WTC11 (cell line): ENCODE data around the gene CXCL17. TPM values are rescaled to one million over a fixed set of nuclear protein-coding genes. Genes with fewer than 3 reads are reported as not detected.

Experiments used
- ATAC-seq: fragments of 200-7000 bp; cut with Tn5 transposase; 2 replicates; pipeline ENCODE4 v1.10.0; 2021; ENCODE audit warnings: mild to moderate bottlenecking, moderate library complexity
- CTCF ChIA-PET: fragments of 300-600 bp; sonication (Branson Sonifier 250); formaldehyde crosslinking; loops from one replicate; lab custom pipeline; 2021; ENCODE audit warnings: antibody characterized with exemption; lab: Charles Lee
- POLR2A ChIA-PET: fragments of 350-600 bp; sonication (Branson Sonifier 250); formaldehyde crosslinking; loops from one replicate; lab custom pipeline; 2021; ENCODE audit warnings: antibody characterized with exemption; lab: Charles Lee
- DNase-seq: peaks from one replicate; pipeline ENCODE4 v3.0.0; 2021; ENCODE audit warnings: low spot score
- H3K27ac Mint-ChIP-seq: 2 replicates; pipeline ENCODE4 v1.8.0; 2021; ENCODE audit warnings: mixed read lengths
- H3K27me3 Mint-ChIP-seq: 2 replicates; pipeline ENCODE4 v1.8.0; 2021; ENCODE audit warnings: low read depth, mild to moderate bottlenecking, moderate library complexity, mixed read lengths
- H3K36me3 Mint-ChIP-seq: 2 replicates; pipeline ENCODE4 v1.8.0; 2021; ENCODE audit warnings: mixed read lengths
- H3K4me1 Mint-ChIP-seq: 2 replicates; pipeline ENCODE4 v1.8.0; 2022; ENCODE audit warnings: mixed read lengths
- H3K4me3 Mint-ChIP-seq: 2 replicates; pipeline ENCODE4 v1.8.0; 2021; ENCODE audit warnings: mild to moderate bottlenecking, moderate library complexity, mixed read lengths
- H3K9me3 Mint-ChIP-seq: 2 replicates; pipeline ENCODE4 v1.8.0; 2021; ENCODE audit warnings: mixed read lengths
- AFF4 ChIP-seq: sonication (generic); formaldehyde crosslinking; IDR thresholded peaks from 2 replicates; pipeline ENCODE4 v1.8.1; 2023; ENCODE audit warnings: mild to moderate bottlenecking, missing genetic modification reagents, borderline replicate concordance
- ATF6 ChIP-seq: sonication (generic); formaldehyde crosslinking; IDR thresholded peaks from 2 replicates; pipeline ENCODE4 v1.8.1; 2023; ENCODE audit warnings: mild to moderate bottlenecking, missing genetic modification reagents
- CBFB ChIP-seq: sonication (generic); formaldehyde crosslinking; IDR thresholded peaks from 2 replicates; pipeline ENCODE4 v1.8.1; 2022; ENCODE audit warnings: mild to moderate bottlenecking, low read depth, missing genetic modification reagents
- CDX4 ChIP-seq: fragments of 250-450 bp; sonication (Bioruptor Pico); IDR thresholded peaks from 2 replicates; pipeline ENCODE4 v1.9.0; 2021; ENCODE audit warnings: moderate library complexity, mild to moderate bottlenecking, inconsistent platforms, borderline replicate concordance
- E2F4 ChIP-seq: sonication (generic); formaldehyde crosslinking; IDR thresholded peaks from 2 replicates; pipeline ENCODE4 v1.8.1; 2022; ENCODE audit warnings: low read depth, mild to moderate bottlenecking, moderate library complexity, missing genetic modification reagents, borderline replicate concordance
- ESRRA ChIP-seq: sonication (generic); formaldehyde crosslinking; IDR thresholded peaks from 2 replicates; pipeline ENCODE4 v1.8.1; 2022; ENCODE audit warnings: mild to moderate bottlenecking, missing genetic modification reagents, borderline replicate concordance
- FOXK1 ChIP-seq: sonication (generic); formaldehyde crosslinking; IDR thresholded peaks from 2 replicates; pipeline ENCODE4 v1.8.0; 2022; ENCODE audit warnings: mild to moderate bottlenecking, moderate library complexity, missing genetic modification reagents
- GABPB1 ChIP-seq: sonication (generic); formaldehyde crosslinking; IDR thresholded peaks from 2 replicates; pipeline ENCODE4 v1.8.1; 2023; ENCODE audit warnings: mild to moderate bottlenecking, missing genetic modification reagents
- KAT7 ChIP-seq: sonication (generic); formaldehyde crosslinking; IDR thresholded peaks from 2 replicates; pipeline ENCODE4 v1.8.1; 2023; ENCODE audit warnings: missing genetic modification reagents, mild to moderate bottlenecking, borderline replicate concordance
- MYBL2 ChIP-seq: sonication (generic); formaldehyde crosslinking; IDR thresholded peaks from 2 replicates; pipeline ENCODE4 v1.8.1; 2023; ENCODE audit warnings: mild to moderate bottlenecking, moderate library complexity, missing genetic modification reagents
- NFATC4 ChIP-seq: fragments of 250-450 bp; sonication (Bioruptor Pico); IDR thresholded peaks from 2 replicates; pipeline ENCODE4 v1.9.0; 2021; ENCODE audit warnings: mild to moderate bottlenecking
- PRDM15 ChIP-seq: sonication (generic); formaldehyde crosslinking; IDR thresholded peaks from 2 replicates; pipeline ENCODE4 v1.8.0; 2022; ENCODE audit warnings: missing genetic modification reagents
- RELA ChIP-seq: sonication (generic); formaldehyde crosslinking; IDR thresholded peaks from 2 replicates; pipeline ENCODE4 v1.8.1; 2022; ENCODE audit warnings: missing genetic modification reagents, mild to moderate bottlenecking, borderline replicate concordance
- RORB ChIP-seq: fragments of 250-450 bp; sonication (Bioruptor Pico); IDR thresholded peaks from 2 replicates; pipeline ENCODE4 v1.9.0; 2021; ENCODE audit warnings: mild to moderate bottlenecking
- SMAD4 ChIP-seq: sonication (generic); formaldehyde crosslinking; IDR thresholded peaks from 2 replicates; pipeline ENCODE4 v1.8.0; 2022; ENCODE audit warnings: mild to moderate bottlenecking, missing genetic modification reagents
- SOX15 ChIP-seq: fragments of 250-450 bp; sonication (Bioruptor Pico); IDR thresholded peaks from 2 replicates; pipeline ENCODE4 v1.9.0; 2021; ENCODE audit warnings: mild to moderate bottlenecking
- TCF7 ChIP-seq: sonication (generic); formaldehyde crosslinking; IDR thresholded peaks from 2 replicates; pipeline ENCODE4 v1.8.0; 2022; ENCODE audit warnings: mild to moderate bottlenecking, low read depth, missing genetic modification reagents, moderate library complexity
- USF1 ChIP-seq: sonication (generic); formaldehyde crosslinking; IDR thresholded peaks from 2 replicates; pipeline ENCODE4 v1.8.0; 2022; ENCODE audit warnings: mild to moderate bottlenecking, missing genetic modification reagents
- ZNF263 ChIP-seq: sonication (generic); formaldehyde crosslinking; IDR thresholded peaks from 2 replicates; pipeline ENCODE4 v1.8.1; 2022; ENCODE audit warnings: low read depth, mild to moderate bottlenecking, moderate library complexity, missing genetic modification reagents
- ZNF425 ChIP-seq: fragments of 250-450 bp; sonication (Bioruptor Pico); conservative IDR thresholded peaks from 2 replicates; pipeline ENCODE4 v1.9.0; 2021; ENCODE audit warnings: mild to moderate bottlenecking
- total RNA-seq: library from RNA; stranded (reverse); gene quantifications from 3 replicates; pipeline ENCODE4 v1.2.3, GENCODE V29; 2021

CXCL17 gene
- total RNA-seq, 1 experiment from 2014 or later: not detected

- no peak for TF ChIP-seq AFF4 (CRISPR knock-in tag)
- TF ChIP-seq USF1 (CRISPR knock-in tag): no peak
- TF ChIP-seq CBFB: no peak
- TF ChIP-seq ZNF263: no peak
- no peak for TF ChIP-seq CDX4 (CRISPR knock-in tag)
- TF ChIP-seq PRDM15: no peak
- TF ChIP-seq KAT7 (CRISPR knock-in tag): no peak
- TF ChIP-seq ESRRA (CRISPR knock-in tag): no peak
- TF ChIP-seq, all 79 proteins: peak for 0
Measured at GRCh38 chr19:42419309-42419708, 23.4 kb downstream of the CXCL17 start (continued).

- POLR2A ChIA-PET: interaction anchor here (1.6 kb wide), 1 partner anchor 11 kb away, joined by 7 read pairs; no protein-coding TSS in a partner anchor
- H3K36me3 Mint-ChIP-seq: 0 out of 2 replicates have a peak, but pooled peaks cover 6% of the 10 kb centered on the region
- no peak overlapping the region for H3K27ac Mint-ChIP-seq
- no peaks in the 10 kb centered on the region for H3K9me3 Mint-ChIP-seq
- DNase-seq (no peak), ATAC-seq (no peak)
- no peak overlapping the region for H3K4me3 Mint-ChIP-seq
- TF ChIP-seq SMAD4 (CRISPR knock-in tag) (no peak), TCF7 (CRISPR knock-in tag) (no peak), ATF6 (CRISPR knock-in tag) (no peak), RELA (CRISPR knock-in tag) (no peak), ESRRA (CRISPR knock-in tag) (no peak), ZNF425 (no peak), RORB (CRISPR knock-in tag) (no peak), NFATC4 (no peak), E2F4 (CRISPR knock-in tag) (no peak), FOXK1 (CRISPR knock-in tag) (no peak), MYBL2 (CRISPR knock-in tag) (no peak), GABPB1 (no peak), SOX15 (no peak)
- peaks cover 88% of the 10 kb centered on the region for H3K27me3 Mint-ChIP-seq
- peaks cover 15% of the 10 kb centered on the region for H3K4me1 Mint-ChIP-seq
- CTCF ChIA-PET: interaction anchor here (0.9 to 3.3 kb wide), 7 partner anchors 11 to 149 kb away, joined by 3 to 16 read pairs (median 7); no protein-coding TSS in a partner anchor
Measured at GRCh38 chr19:42412661-42413076, 30.1 kb downstream of the CXCL17 start.
